Heart right ventricle (tissue), 16 donors: Measurements from ENCODE around the gene SYT14. TPM values are rescaled to one million over a fixed set of nuclear protein-coding genes. Genes with fewer than 3 reads are reported as not detected.
"Not testable (repeated sequence)": the region's sequence is repeated elsewhere in the genome, so short reads cannot be mapped to it uniquely, and the experiment has no call there.

Experiments
- ATAC-seq, 8 donors: fragments of 200-7000 bp; cut with Tn5 transposase; one replicate each; pipeline ENCODE4 v1.9.1; 2020; ENCODE audit warnings: mild to moderate bottlenecking in 8 of 8, moderate library complexity in 8 of 8, moderate number of reproducible peaks in 1 of 8
- DNase-seq, 2 donors: peaks; one replicate each; pipeline ENCODE4 v3.0.0-alpha.2; 2020
- H3K27ac ChIP-seq, 10 donors: fragments of 200-600 bp; sonication (generic) in 2 of 10; one replicate each; pipeline versions ENCODE4 v1.5.0 to v1.8.0; 2020 to 2022; ENCODE audit warnings: mild to moderate bottlenecking in 3 of 10
- H3K27me3 ChIP-seq, 7 donors: fragments of 200-600 bp; one replicate each; pipeline ENCODE4 v1.8.0; 2021 to 2022; ENCODE audit warnings: mild to moderate bottlenecking in 2 of 7
- H3K36me3 ChIP-seq, 9 donors: fragments of 200-600 bp; sonication (generic) in 1 of 9; one replicate each; pipeline versions ENCODE4 v1.5.0 to v1.8.0; 2020 to 2022; ENCODE audit warnings: mild to moderate bottlenecking in 2 of 9
- H3K4me1 ChIP-seq, 9 donors: fragments of 200-600 bp; sonication (generic) in 1 of 9; one replicate each; pipeline versions ENCODE4 v1.5.0 to v1.8.0; 2020 to 2022; ENCODE audit warnings: mild to moderate bottlenecking in 4 of 9
- H3K4me3 ChIP-seq, 10 donors: fragments of 200-600 bp; sonication (generic) in 2 of 10; one replicate each; pipeline versions ENCODE4 v1.5.0 to v1.8.0; 2020 to 2022; ENCODE audit warnings: mild to moderate bottlenecking in 7 of 10, moderate library complexity in 2 of 10
- H3K9me3 ChIP-seq, 11 donors: fragments of 200-600 bp in 10 of 11; sonication (generic) in 2 of 11; one replicate each; pipeline versions ENCODE4 v1.5.0 to v1.8.0; 2013 to 2022; ENCODE audit warnings: mild to moderate bottlenecking in 2 of 11, control low read depth in 1 of 11, moderate library complexity in 1 of 11
- WGBS, 2 donors: extraction: QIAGEN DNeasy Blood & Tissue Kit; methylation state at CpG; one replicate each; pipeline ENCODE4 v1.1.7; 2013; ENCODE audit warnings: inconsistent platforms in 1 of 2; 5-methylcytosine and 5-hydroxymethylcytosine counted together
- intact Hi-C, 10 donors: fragments of 100-400 bp; cut with DNase I; formaldehyde crosslinking; loops; one replicate each; pipeline versions ENCODE4 v1.11.1 to v1.14.2; 2022
- polyA plus RNA-seq, 2 donors: library from polyadenylated mRNA; stranded (reverse); fragments of 200-250 nt; gene quantifications; one replicate each; pipeline ENCODE4 v1.2.3, GENCODE V29; 2013
- total RNA-seq, 10 donors: library from RNA; stranded (reverse); fragmentation: NEBNext Ultra II Directional in 3 of 10; extraction: Animal tissue kit (Norgen Biotek cat#: 25700) in 3 of 10; gene quantifications; one replicate each; pipeline versions ENCODE4 v1.2.1 to v1.2.4, GENCODE V29; 2021 to 2023
- TF ChIP-seq, protein P1 (sequence below), 9 donors: fragments of 200-600 bp; sonication (generic) in 2 of 9; IDR thresholded peaks; one replicate each; pipeline versions ENCODE4 v1.5.0 to v1.8.0; 2021 to 2022; ENCODE audit warnings: antibody characterized with exemption in 9 of 9, mild to moderate bottlenecking in 5 of 9, moderate library complexity in 1 of 9
- donor health status: Arrhythmogenic right ventricular cardiomyopathy.
- donor health status: ischemic (EF 13 %, LVEDD 7.1; RV severe dilation, severe dysfunction).
- donor health status: healthy with polysubstance abuse.
- donor health status: DM: no; HTN: yes; CAD: no.
- donor health status: DM: no; HTN: no; CAD: no.
- donor health status: ischemic (EF 25% LVEDD 6.9; RV normal size, moderate dysfunction).
- donor health status: ischemic (EF 25% LVEDD 5.7; RV mildly dilated, moderate dysfunction).
- donor health status: healthy.
- donor health status: DM: yes; HTN: yes; CAD: no.
- donor health status: Ischemic cardiomyopathy.
- donor health status: ischemic (EF 35%, LVEDD 5.7; RV mildly dilated, moderate dysfunction).
- donor health status: nonischemic (EF 11% LVEDD 7.7; RV severe dilation, severe dysfunction).
- donor health status: DM: yes; HTN: yes; CAD: no.
- donor health status: PGD.
- donor health status: ischemic (EF 29% LVEDD 5.4; RV normal size, mild dysfunction).
- donor health status: nonischemic (EF 23%, LVEDD 6.1; RV moderate dilation, normal function).

The SYT14 gene
- total and polyA plus RNA-seq, 12 donors, result 0.06 TPM; not detected in 11

DNA sequence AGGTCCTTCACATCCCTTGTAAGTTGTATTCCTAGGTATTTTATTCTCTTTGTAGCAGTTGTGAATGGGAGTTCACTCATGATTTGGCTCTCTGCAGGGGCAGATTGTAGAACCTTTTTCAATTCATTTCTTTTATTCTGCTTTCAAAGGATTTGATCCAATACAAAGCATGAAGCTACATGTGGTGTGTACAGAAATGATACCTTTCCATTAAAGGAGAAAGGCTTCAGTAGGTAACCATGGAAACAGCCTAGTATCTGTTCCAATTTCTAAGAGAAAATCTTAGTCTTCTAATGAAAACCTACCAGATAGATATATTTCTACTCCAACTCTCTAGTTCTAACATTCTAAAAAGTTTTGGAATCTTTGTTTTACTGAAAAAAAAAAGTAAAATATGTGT, 105.0 kb downstream of the SYT14 start:
- no peak for DNase-seq
- Histone ChIP-seq H3K4me1 (no peaks in the 10 kb centered on the region), H3K36me3 (no peaks in the 10 kb centered on the region), H3K27me3 (peaks cover 0 to 5% (median 0%) of the 10 kb centered on the region in 7 donors), H3K9me3 (peaks cover 0 to 24% (median 0%) of the 10 kb centered on the region in 11 donors), H3K27ac (no peak overlapping the region), H3K4me3 (no peak overlapping the region)
- intact Hi-C loops, result no loop called here
- TF ChIP-seq, protein P1, sequence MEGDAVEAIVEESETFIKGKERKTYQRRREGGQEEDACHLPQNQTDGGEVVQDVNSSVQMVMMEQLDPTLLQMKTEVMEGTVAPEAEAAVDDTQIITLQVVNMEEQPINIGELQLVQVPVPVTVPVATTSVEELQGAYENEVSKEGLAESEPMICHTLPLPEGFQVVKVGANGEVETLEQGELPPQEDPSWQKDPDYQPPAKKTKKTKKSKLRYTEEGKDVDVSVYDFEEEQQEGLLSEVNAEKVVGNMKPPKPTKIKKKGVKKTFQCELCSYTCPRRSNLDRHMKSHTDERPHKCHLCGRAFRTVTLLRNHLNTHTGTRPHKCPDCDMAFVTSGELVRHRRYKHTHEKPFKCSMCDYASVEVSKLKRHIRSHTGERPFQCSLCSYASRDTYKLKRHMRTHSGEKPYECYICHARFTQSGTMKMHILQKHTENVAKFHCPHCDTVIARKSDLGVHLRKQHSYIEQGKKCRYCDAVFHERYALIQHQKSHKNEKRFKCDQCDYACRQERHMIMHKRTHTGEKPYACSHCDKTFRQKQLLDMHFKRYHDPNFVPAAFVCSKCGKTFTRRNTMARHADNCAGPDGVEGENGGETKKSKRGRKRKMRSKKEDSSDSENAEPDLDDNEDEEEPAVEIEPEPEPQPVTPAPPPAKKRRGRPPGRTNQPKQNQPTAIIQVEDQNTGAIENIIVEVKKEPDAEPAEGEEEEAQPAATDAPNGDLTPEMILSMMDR (IDR thresholded peaks at IDR 0.05), result no peak
- ATAC-seq, result no peak

DNA sequence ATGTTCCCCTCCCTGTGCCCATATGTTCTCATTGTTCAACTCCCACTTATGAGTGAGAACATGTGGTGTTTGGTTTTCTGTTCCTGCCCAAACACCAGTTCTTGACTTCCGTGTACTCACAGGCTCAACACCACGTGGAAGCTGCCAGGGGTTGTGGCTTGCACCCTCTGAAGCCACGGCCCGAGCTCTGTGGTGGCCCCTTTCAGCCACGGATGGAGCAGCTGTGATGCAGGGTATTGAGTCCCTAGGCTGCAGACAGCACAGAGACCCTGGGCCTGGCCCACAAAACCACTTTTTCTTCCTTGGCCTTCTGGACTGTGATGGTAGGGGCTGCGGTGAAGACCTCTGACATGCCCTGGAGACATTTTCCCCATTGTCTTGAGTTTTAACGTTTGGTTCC, 111.6 kb downstream of the SYT14 start:
- H3K4me3 ChIP-seq, result no peak overlapping the region
- no peaks in the 10 kb centered on the region for H3K9me3 ChIP-seq
- DNase-seq (no peak), ATAC-seq (no peak)
- TF ChIP-seq, protein P1 (IDR thresholded peaks at IDR 0.05), result no peak
- intact Hi-C loops, result no loop called here
- H3K4me1 ChIP-seq, result no peaks in the 10 kb centered on the region
- no peak overlapping the region for H3K27ac ChIP-seq
- 72 to 74% methylated on average over 7 of the region's 7 CpGs for WGBS, 2 donors
- no peaks in the 10 kb centered on the region for H3K36me3 ChIP-seq
- no peaks in the 10 kb centered on the region for H3K27me3 ChIP-seq

DNA sequence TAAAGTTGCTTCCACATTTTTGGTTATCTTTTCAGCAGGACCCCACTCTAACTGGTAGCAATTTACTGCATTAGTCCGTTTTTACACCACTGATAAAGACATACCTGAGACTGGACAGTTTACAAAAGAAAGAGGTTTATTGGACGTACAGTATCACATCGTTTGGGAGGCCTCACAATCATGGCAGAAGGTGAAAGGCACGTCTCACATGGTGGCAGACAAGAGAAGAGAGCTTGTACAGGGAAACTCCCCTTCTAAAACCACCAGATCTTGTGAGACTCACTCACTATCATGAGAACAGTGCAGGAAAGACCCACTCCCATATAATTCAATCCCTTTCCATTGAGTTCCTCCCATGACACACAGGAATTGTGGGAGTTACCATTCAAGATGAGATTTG, 112.5 kb downstream of the SYT14 start:
- H3K36me3 ChIP-seq, intact Hi-C loops, ATAC-seq, H3K4me3 ChIP-seq, H3K27me3 ChIP-seq, H3K9me3 ChIP-seq, DNase-seq, H3K4me1 ChIP-seq, H3K27ac ChIP-seq: not testable (repeated sequence)
- WGBS, 2 donors, result 56 to 62% methylated on average over 4 of the region's 4 CpGs

DNA sequence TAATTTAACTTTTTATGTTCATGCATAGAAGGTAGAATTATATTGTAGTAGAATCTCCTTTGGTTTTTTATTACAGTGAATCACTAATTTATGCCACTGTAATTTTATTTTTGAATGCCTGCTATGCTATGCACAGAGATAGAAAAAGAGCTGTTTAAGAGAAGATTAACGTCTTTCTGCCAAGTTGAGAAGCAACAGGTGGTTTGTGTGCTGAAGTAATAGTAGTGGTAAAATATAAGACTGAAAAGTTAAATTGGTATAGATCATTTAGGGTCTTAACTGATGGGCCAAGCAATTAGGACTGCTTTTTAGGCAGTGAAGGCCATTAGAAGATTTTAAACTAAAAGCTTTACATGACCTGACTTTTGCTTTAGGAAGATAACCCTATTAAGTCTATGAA, 115.1 kb downstream of the SYT14 start:
- 56 to 58% methylated on average over 1 of the region's 1 CpG for whole genome bisulfite sequencing, 2 donors
- H3K27me3 ChIP-seq, result no peaks in the 10 kb centered on the region
- DNase-seq (no peak), ATAC-seq (no peak)
- H3K27ac ChIP-seq, result no peak overlapping the region
- no peaks in the 10 kb centered on the region for H3K9me3 ChIP-seq
- no peaks in the 10 kb centered on the region for H3K36me3 ChIP-seq
- H3K4me1 ChIP-seq, result no peaks in the 10 kb centered on the region
- TF ChIP-seq, protein P1 (IDR thresholded peaks at IDR 0.05), result no peak
- H3K4me3 ChIP-seq, result no peak overlapping the region
- intact Hi-C loops, result no loop called here

DNA sequence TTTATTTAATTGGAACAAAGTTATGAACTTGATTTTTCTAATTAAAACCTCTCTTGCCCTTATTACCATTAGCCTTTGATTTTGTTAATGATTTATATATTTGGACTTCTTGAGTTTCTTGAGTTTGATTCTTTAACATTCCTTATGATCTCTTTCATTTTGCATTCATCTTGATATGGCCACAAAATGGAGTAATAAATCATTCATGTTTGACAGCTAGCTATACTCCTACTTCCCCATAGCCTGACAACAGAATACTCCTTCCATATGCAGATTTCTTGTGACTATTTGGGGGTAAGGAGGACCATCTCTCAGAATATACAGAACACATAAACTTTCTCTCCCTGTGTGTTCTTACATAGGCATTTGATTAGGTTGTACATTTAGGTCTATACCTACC, 119.6 kb downstream of the SYT14 start:
- intact Hi-C loops, result no loop called here
- TF ChIP-seq, protein P1 (IDR thresholded peaks at IDR 0.05), result no peak
- Histone ChIP-seq H3K36me3 (no peaks in the 10 kb centered on the region), H3K27me3 (no peaks in the 10 kb centered on the region), H3K4me1 (no peaks in the 10 kb centered on the region), H3K27ac (no peak overlapping the region), H3K9me3 (no peaks in the 10 kb centered on the region), H3K4me3 (no peak overlapping the region)
- ATAC-seq (no peak), DNase-seq (no peak)
